ENCODE data around the gene ATRIP. TPM values are rescaled to one million over a fixed set of nuclear protein-coding genes. Genes with fewer than 3 reads are reported as not detected.

ATRIP gene
- polyA plus RNA-seq, 1 donor (not counting 4 experiments of a cell fraction or from before 2014, with no cell fraction given): 9.7 TPM

GRCh38 chr3:48434591-48435222 lies 11.8 kb upstream of the ATRIP start:
- Histone ChIP-seq H3K4me1 (ENCODE audit: control insufficient read depth, extremely low read depth, insufficient read depth, low read length) (peaks cover 65% of the 10 kb centered on the region), H3K4me2 (ENCODE audit: control insufficient read depth, extremely low read depth, insufficient read depth, low read depth, low read length) (peak overlapping the region; percentile 67), H3K4me3 (ENCODE audit: control insufficient read depth in 2 of 3, extremely low read depth in 1 of 3, insufficient read depth in 2 of 3, low read depth in 1 of 3, low read length in 3 of 3) (no peak overlapping the region), H3K9me3 (ENCODE audit: control insufficient read depth, low read depth, low read length) (no peaks in the 10 kb centered on the region), H3K36me3 (ENCODE audit: control insufficient read depth in 2 of 2, extremely low read depth in 1 of 2, insufficient read depth in 2 of 2, low read length in 2 of 2) (peaks cover 4 to 18% of the 10 kb centered on the region in 2 experiments), H3K27ac (ENCODE audit: control insufficient read depth, insufficient read depth, low read length) (peak overlapping the region; percentile 79), H3K9ac (ENCODE audit: control insufficient read depth, extremely low read depth, insufficient read depth, low read length) (peak overlapping the region; percentile 52), H3K79me2 (ENCODE audit: control insufficient read depth, insufficient read depth, low read length) (peaks cover 13% of the 10 kb centered on the region), H2AFZ (ENCODE audit: control insufficient read depth, low read length) (no peak overlapping the region), H4K20me1 (ENCODE audit: control insufficient read depth, extremely low read depth, insufficient read depth, low read length) (no peaks in the 10 kb centered on the region), H3K9me1 (ENCODE audit: control insufficient read depth, extremely low read depth, insufficient read depth, low read length) (no peaks in the 10 kb centered on the region), H3K27me3 (ENCODE audit: control insufficient read depth, extremely low read depth, insufficient read depth, low read length) (no peaks in the 10 kb centered on the region)
- FAIRE-seq: no peak
- DNase-seq (ENCODE audit: low read depth, low spot score): no peak
- dilution Hi-C loops (cut with MboI; ENCODE audit: extremely low pct_ligation_motif_present, low sequenced_read_pairs): loop anchor here (25.0 kb wide), 1 partner anchor 172 kb away; no protein-coding TSS in a partner anchor
- no peak for TF ChIP-seq EZH2 (IDR thresholded peaks at IDR 0.05; ENCODE audit: low read length)
- TF ChIP-seq, protein P1, sequence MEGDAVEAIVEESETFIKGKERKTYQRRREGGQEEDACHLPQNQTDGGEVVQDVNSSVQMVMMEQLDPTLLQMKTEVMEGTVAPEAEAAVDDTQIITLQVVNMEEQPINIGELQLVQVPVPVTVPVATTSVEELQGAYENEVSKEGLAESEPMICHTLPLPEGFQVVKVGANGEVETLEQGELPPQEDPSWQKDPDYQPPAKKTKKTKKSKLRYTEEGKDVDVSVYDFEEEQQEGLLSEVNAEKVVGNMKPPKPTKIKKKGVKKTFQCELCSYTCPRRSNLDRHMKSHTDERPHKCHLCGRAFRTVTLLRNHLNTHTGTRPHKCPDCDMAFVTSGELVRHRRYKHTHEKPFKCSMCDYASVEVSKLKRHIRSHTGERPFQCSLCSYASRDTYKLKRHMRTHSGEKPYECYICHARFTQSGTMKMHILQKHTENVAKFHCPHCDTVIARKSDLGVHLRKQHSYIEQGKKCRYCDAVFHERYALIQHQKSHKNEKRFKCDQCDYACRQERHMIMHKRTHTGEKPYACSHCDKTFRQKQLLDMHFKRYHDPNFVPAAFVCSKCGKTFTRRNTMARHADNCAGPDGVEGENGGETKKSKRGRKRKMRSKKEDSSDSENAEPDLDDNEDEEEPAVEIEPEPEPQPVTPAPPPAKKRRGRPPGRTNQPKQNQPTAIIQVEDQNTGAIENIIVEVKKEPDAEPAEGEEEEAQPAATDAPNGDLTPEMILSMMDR (optimal IDR thresholded peaks at IDR 0.05 in 1 of 3, IDR thresholded peaks at IDR 0.05 in 1 of 3, conservative IDR thresholded peaks at IDR 0.05 in 1 of 3; ENCODE audit: extremely low read depth in 1 of 3, insufficient read depth in 2 of 3, low read length in 3 of 3): no peak

GRCh38 chr3:48435223-48435595 lies 11.3 kb upstream of the ATRIP start:
- Histone ChIP-seq H3K27ac (ENCODE audit: control insufficient read depth, insufficient read depth, low read length) (peak overlapping the region; percentile 36), H3K4me1 (ENCODE audit: control insufficient read depth, extremely low read depth, insufficient read depth, low read length) (peaks cover 62% of the 10 kb centered on the region), H3K4me3 (ENCODE audit: control insufficient read depth in 2 of 3, extremely low read depth in 1 of 3, insufficient read depth in 2 of 3, low read depth in 1 of 3, low read length in 3 of 3) (no peak overlapping the region), H3K36me3 (ENCODE audit: control insufficient read depth in 2 of 2, extremely low read depth in 1 of 2, insufficient read depth in 2 of 2, low read length in 2 of 2) (peaks cover 4 to 18% of the 10 kb centered on the region in 2 experiments), H3K79me2 (ENCODE audit: control insufficient read depth, insufficient read depth, low read length) (peaks cover 16% of the 10 kb centered on the region), H3K9me1 (ENCODE audit: control insufficient read depth, extremely low read depth, insufficient read depth, low read length) (no peaks in the 10 kb centered on the region), H3K4me2 (ENCODE audit: control insufficient read depth, extremely low read depth, insufficient read depth, low read depth, low read length) (peak overlapping the region; percentile 27), H3K9ac (ENCODE audit: control insufficient read depth, extremely low read depth, insufficient read depth, low read length) (no peak overlapping the region), H2AFZ (ENCODE audit: control insufficient read depth, low read length) (no peak overlapping the region), H3K9me3 (ENCODE audit: control insufficient read depth, low read depth, low read length) (no peaks in the 10 kb centered on the region), H3K27me3 (ENCODE audit: control insufficient read depth, extremely low read depth, insufficient read depth, low read length) (no peaks in the 10 kb centered on the region), H4K20me1 (ENCODE audit: control insufficient read depth, extremely low read depth, insufficient read depth, low read length) (no peaks in the 10 kb centered on the region)
- TF ChIP-seq, protein P1 (optimal IDR thresholded peaks at IDR 0.05 in 1 of 3, IDR thresholded peaks at IDR 0.05 in 1 of 3, conservative IDR thresholded peaks at IDR 0.05 in 1 of 3; ENCODE audit: extremely low read depth in 1 of 3, insufficient read depth in 2 of 3, low read length in 3 of 3): no peak
- no peak for TF ChIP-seq EZH2 (IDR thresholded peaks at IDR 0.05; ENCODE audit: low read length)
- dilution Hi-C loops (cut with MboI; ENCODE audit: extremely low pct_ligation_motif_present, low sequenced_read_pairs): loop anchor here (25.0 kb wide), 1 partner anchor 173 kb away; no protein-coding TSS in a partner anchor
- FAIRE-seq (no peak), DNase-seq (ENCODE audit: low read depth, low spot score) (no peak)
